Measurements from ENCODE around the gene PAMR1.

Gene PAMR1, protein sequence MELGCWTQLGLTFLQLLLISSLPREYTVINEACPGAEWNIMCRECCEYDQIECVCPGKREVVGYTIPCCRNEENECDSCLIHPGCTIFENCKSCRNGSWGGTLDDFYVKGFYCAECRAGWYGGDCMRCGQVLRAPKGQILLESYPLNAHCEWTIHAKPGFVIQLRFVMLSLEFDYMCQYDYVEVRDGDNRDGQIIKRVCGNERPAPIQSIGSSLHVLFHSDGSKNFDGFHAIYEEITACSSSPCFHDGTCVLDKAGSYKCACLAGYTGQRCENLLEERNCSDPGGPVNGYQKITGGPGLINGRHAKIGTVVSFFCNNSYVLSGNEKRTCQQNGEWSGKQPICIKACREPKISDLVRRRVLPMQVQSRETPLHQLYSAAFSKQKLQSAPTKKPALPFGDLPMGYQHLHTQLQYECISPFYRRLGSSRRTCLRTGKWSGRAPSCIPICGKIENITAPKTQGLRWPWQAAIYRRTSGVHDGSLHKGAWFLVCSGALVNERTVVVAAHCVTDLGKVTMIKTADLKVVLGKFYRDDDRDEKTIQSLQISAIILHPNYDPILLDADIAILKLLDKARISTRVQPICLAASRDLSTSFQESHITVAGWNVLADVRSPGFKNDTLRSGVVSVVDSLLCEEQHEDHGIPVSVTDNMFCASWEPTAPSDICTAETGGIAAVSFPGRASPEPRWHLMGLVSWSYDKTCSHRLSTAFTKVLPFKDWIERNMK

DNA sequence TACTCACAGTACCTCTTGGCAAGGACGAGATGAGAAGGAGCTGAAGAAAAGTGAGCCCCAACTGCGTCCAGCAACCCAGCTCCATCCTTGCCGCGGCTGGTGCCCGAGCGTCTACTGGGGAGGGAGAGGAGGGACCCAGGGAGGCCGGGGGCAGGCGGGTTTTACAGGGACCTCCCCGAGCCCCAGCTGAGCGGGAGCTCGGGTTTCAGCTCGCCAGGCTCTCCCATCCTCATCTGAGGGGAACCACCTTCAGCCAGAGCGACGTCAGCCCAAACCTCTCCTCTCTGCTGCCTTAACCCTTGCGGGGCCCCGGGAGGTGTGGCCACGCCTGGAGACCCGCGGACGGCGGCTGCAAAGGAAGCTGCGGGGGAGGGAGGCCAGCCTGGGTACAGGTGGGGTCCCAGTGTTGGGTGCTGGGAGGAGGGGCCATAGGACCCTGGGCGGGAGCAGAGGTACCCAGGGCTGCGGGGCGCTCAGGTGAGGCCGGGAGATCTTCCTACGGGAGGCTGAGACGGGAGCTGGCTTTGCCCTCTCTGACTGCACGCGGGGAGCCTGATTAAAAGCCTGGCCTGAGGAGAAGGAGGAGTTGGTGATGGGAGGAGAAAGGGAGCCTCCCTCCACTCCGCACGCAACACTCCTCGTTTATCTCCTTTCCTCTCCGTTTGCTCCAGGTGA lies at the start of gene PAMR1:
PAMR1 (minus strand) TSS at position 116 of the 675 bp plus-strand sequence; CDS start at position 85, 31 bp downstream.
- TF ChIP-seq YY1 (IDR thresholded peaks at IDR 0.05; ENCODE audit: low read depth) = no peak
- no peak for TF ChIP-seq TEAD4 (IDR thresholded peaks at IDR 0.05)
- TF ChIP-seq FOXM1 (IDR thresholded peaks at IDR 0.05; ENCODE audit: borderline replicate concordance, low read depth) = no peak
- TF ChIP-seq ZBTB7A (IDR thresholded peaks at IDR 0.05; ENCODE audit: low read depth) = 0 out of 2 replicates have a peak, but pooled peaks have one; percentile 38
- TF ChIP-seq TAF1 (IDR thresholded peaks at IDR 0.05; ENCODE audit: low read depth) = no peak
- TF ChIP-seq EP300 (IDR thresholded peaks at IDR 0.05; ENCODE audit: borderline replicate concordance) = no peak
- TF ChIP-seq, protein P1, sequence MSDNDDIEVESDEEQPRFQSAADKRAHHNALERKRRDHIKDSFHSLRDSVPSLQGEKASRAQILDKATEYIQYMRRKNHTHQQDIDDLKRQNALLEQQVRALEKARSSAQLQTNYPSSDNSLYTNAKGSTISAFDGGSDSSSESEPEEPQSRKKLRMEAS (IDR thresholded peaks at IDR 0.05) = 0 out of 2 replicates have a peak, but pooled peaks have one; percentile 29

DNA sequence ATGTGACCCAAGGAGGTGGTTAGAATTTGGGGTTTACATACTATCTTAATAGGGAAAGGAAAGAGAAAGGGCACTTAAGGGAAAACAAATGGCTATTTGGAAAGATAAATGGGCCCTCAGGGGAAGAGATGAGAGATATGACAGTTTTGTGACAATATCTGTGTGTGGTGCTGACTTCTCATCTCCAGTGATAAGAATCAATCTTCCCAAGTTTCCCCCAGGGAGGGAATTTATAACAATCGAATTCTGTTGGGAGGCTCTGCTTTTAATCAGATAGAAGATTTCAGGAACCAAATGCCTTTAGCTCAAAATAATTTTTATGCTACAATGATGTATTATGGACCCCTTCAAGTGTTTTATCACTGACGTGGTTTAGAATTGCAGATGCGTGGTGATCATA lies 46.3 kb upstream of the PAMR1 start:
- TF ChIP-seq ZBTB7A (IDR thresholded peaks at IDR 0.05; ENCODE audit: low read depth) = no peak
- TF ChIP-seq, protein P2, sequence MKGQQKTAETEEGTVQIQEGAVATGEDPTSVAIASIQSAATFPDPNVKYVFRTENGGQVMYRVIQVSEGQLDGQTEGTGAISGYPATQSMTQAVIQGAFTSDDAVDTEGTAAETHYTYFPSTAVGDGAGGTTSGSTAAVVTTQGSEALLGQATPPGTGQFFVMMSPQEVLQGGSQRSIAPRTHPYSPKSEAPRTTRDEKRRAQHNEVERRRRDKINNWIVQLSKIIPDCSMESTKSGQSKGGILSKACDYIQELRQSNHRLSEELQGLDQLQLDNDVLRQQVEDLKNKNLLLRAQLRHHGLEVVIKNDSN (IDR thresholded peaks at IDR 0.05) = no peak
- TF ChIP-seq EP300 (IDR thresholded peaks at IDR 0.05; ENCODE audit: borderline replicate concordance) = no peak
- no peak for TF ChIP-seq NFIC (IDR thresholded peaks at IDR 0.05)
- TF ChIP-seq, protein P3, sequence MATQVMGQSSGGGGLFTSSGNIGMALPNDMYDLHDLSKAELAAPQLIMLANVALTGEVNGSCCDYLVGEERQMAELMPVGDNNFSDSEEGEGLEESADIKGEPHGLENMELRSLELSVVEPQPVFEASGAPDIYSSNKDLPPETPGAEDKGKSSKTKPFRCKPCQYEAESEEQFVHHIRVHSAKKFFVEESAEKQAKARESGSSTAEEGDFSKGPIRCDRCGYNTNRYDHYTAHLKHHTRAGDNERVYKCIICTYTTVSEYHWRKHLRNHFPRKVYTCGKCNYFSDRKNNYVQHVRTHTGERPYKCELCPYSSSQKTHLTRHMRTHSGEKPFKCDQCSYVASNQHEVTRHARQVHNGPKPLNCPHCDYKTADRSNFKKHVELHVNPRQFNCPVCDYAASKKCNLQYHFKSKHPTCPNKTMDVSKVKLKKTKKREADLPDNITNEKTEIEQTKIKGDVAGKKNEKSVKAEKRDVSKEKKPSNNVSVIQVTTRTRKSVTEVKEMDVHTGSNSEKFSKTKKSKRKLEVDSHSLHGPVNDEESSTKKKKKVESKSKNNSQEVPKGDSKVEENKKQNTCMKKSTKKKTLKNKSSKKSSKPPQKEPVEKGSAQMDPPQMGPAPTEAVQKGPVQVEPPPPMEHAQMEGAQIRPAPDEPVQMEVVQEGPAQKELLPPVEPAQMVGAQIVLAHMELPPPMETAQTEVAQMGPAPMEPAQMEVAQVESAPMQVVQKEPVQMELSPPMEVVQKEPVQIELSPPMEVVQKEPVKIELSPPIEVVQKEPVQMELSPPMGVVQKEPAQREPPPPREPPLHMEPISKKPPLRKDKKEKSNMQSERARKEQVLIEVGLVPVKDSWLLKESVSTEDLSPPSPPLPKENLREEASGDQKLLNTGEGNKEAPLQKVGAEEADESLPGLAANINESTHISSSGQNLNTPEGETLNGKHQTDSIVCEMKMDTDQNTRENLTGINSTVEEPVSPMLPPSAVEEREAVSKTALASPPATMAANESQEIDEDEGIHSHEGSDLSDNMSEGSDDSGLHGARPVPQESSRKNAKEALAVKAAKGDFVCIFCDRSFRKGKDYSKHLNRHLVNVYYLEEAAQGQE (IDR thresholded peaks at IDR 0.05; ENCODE audit: low read depth) = no peak
- TF ChIP-seq EGR1 (IDR thresholded peaks at IDR 0.05) = no peak
- TF ChIP-seq TAF1 (IDR thresholded peaks at IDR 0.05; ENCODE audit: low read depth) = no peak
- no peak for TF ChIP-seq CEBPB (IDR thresholded peaks at IDR 0.05)
- no peak for TF ChIP-seq CREB1 (IDR thresholded peaks at IDR 0.05; ENCODE audit: low read depth)
- TF ChIP-seq TEAD4 (IDR thresholded peaks at IDR 0.05) = no peak
- TF ChIP-seq RAD21 (IDR thresholded peaks at IDR 0.05; ENCODE audit: low read depth) = no peak

DNA sequence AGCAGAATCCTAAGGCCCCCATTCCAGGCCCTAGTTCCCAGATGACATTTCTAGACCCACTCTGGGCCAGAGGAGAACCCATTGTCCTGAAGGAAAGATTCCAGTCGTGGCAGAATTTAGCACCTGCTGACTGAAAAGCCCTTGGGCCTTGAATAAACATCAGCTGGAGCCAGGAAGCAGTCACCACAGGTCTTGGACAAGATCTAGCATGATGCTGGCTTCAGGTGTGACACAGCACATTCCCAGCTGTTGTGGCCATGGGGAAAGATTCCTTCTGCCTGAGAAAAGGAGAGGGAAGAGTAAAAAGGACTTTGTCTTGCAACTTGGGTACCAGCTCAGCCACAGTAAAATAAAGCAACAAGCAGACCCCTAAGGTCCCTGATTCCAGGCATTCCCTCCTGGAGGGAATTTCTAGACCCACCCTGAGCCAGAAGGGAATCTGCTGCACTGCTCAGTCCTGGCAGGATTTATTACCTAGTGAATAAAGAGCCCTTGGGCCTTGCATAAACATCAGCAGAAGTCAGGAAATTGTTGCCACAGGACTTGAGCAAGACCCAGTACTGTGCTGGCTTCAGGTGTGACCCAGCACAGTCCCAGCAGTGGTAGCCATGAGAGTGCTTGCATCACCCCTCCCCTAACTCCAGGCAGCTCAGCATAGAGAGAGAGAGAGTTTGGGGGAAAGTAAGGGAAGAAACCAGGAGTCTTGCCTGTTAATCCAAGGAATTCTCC lies 42.5 kb upstream of the PAMR1 start:
- TF ChIP-seq YY1 (IDR thresholded peaks at IDR 0.05; ENCODE audit: low read depth) = no peak
- no peak for TF ChIP-seq CREB1 (IDR thresholded peaks at IDR 0.05; ENCODE audit: low read depth)
- no peak for TF ChIP-seq TEAD4 (IDR thresholded peaks at IDR 0.05)
- TF ChIP-seq, protein P1 (IDR thresholded peaks at IDR 0.05) = no peak
- TF ChIP-seq NFIC (IDR thresholded peaks at IDR 0.05) = no peak
- no peak for TF ChIP-seq RAD21 (IDR thresholded peaks at IDR 0.05; ENCODE audit: low read depth)
- TF ChIP-seq TCF12 (IDR thresholded peaks at IDR 0.05; ENCODE audit: low read depth) = no peak
- no peak for TF ChIP-seq CEBPB (IDR thresholded peaks at IDR 0.05)
- no peak for TF ChIP-seq EP300 (IDR thresholded peaks at IDR 0.05; ENCODE audit: borderline replicate concordance)
- TF ChIP-seq, protein P3 (IDR thresholded peaks at IDR 0.05; ENCODE audit: low read depth) = no peak
- no peak for TF ChIP-seq TAF1 (IDR thresholded peaks at IDR 0.05; ENCODE audit: low read depth)
- no peak for TF ChIP-seq EGR1 (IDR thresholded peaks at IDR 0.05)
- TF ChIP-seq FOXM1 (IDR thresholded peaks at IDR 0.05; ENCODE audit: borderline replicate concordance, low read depth) = no peak
- TF ChIP-seq ZBTB7A (IDR thresholded peaks at IDR 0.05; ENCODE audit: low read depth) = no peak

DNA sequence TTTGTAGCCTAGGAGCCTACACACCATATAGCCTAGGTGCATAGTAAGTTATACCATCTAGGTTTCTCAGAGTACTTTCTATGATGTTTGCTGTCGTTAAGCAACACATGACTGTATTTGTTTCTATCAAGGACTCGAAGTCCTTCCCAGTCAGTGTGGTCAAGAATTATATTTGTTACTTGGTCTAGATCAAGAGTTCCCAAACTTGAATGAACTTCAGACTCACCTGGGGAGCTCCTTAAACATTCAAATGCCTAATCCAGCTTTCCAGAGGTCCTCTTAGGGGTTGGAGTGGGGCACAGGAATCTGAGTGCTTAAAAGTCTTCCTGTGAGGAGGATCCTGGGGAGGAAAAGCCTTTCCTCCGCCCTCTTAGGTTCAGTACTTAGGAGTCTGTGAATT lies 41.5 kb upstream of the PAMR1 start:
- TF ChIP-seq, protein P1 (IDR thresholded peaks at IDR 0.05) = no peak
- TF ChIP-seq, protein P3 (IDR thresholded peaks at IDR 0.05; ENCODE audit: low read depth) = no peak
- no peak for TF ChIP-seq ZBTB7A (IDR thresholded peaks at IDR 0.05; ENCODE audit: low read depth)
- no peak for TF ChIP-seq FOXM1 (IDR thresholded peaks at IDR 0.05; ENCODE audit: borderline replicate concordance, low read depth)
- TF ChIP-seq, protein P2 (IDR thresholded peaks at IDR 0.05) = no peak
- no peak for TF ChIP-seq EP300 (IDR thresholded peaks at IDR 0.05; ENCODE audit: borderline replicate concordance)
- TF ChIP-seq YY1 (IDR thresholded peaks at IDR 0.05; ENCODE audit: low read depth) = no peak
- TF ChIP-seq NFIC (IDR thresholded peaks at IDR 0.05) = no peak
- TF ChIP-seq TEAD4 (IDR thresholded peaks at IDR 0.05) = no peak
- TF ChIP-seq TAF1 (IDR thresholded peaks at IDR 0.05; ENCODE audit: low read depth) = no peak
- TF ChIP-seq TCF12 (IDR thresholded peaks at IDR 0.05; ENCODE audit: low read depth) = no peak
- TF ChIP-seq CREB1 (IDR thresholded peaks at IDR 0.05; ENCODE audit: low read depth) = no peak
- TF ChIP-seq CEBPB (IDR thresholded peaks at IDR 0.05) = no peak
- no peak for TF ChIP-seq RAD21 (IDR thresholded peaks at IDR 0.05; ENCODE audit: low read depth)
